ENCODE results near the gene TMEM26.

DNA sequence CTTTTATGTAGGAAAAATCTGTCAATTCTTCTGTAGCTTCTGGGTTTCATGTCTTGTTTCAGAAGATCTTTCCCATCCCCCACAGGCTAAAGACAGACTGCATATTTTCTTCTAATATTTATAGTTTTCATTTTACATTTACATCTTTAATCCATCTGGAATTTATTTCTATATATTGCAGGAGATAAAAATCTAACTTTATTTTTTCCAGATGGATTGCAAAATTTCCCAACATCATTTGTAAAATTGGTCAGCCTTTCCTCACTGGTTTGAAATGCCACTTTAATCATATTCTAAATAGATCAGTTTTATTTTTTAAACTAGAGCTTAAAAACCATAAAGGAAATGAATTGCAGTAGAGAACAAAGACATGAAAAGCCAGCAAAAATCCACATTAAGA, 46.9 kb downstream of the TMEM26 start:
- TF ChIP-seq, protein P1, sequence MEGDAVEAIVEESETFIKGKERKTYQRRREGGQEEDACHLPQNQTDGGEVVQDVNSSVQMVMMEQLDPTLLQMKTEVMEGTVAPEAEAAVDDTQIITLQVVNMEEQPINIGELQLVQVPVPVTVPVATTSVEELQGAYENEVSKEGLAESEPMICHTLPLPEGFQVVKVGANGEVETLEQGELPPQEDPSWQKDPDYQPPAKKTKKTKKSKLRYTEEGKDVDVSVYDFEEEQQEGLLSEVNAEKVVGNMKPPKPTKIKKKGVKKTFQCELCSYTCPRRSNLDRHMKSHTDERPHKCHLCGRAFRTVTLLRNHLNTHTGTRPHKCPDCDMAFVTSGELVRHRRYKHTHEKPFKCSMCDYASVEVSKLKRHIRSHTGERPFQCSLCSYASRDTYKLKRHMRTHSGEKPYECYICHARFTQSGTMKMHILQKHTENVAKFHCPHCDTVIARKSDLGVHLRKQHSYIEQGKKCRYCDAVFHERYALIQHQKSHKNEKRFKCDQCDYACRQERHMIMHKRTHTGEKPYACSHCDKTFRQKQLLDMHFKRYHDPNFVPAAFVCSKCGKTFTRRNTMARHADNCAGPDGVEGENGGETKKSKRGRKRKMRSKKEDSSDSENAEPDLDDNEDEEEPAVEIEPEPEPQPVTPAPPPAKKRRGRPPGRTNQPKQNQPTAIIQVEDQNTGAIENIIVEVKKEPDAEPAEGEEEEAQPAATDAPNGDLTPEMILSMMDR (IDR thresholded peaks at IDR 0.05) = no peak
- no peak for TF ChIP-seq ZFX (IDR thresholded peaks at IDR 0.05; ENCODE audit: borderline replicate concordance)
